Measurements from ENCODE around the gene PAX8.
"Not testable (repeated sequence)": the region's sequence is repeated elsewhere in the genome, so short reads cannot be mapped to it uniquely, and the experiment has no call there.

Gene PAX8

DNA sequence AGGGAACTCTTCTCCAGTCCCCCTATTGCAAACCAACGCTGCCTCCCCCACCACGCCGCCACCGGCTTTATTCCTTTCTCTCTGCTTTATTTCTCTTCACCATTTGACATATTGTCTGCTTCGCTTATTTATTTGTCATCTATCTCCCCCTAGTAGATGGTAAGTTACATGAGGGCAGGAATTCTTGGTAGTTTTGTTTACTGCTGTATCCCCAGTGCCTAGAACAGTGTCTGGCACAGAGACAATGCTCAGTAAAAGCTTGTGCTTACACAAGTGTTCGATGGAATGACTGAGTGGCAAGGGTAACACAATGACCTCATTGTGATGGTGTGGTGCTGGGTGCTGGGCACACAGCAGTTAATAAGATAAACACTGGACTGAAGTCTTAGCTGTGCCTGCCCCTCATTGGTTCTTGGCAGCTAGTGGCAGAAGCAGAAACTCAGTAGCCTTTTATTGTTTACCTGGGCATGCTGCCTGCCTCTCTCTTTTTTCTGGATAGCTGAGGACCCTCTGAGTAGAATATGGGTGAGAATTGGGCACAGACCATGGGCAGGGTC is 9.5 kb upstream of the PAX8 start:
- not testable (repeated sequence) for FAIRE-seq

- FAIRE-seq: no peak
Measured at GRCh38 chr2:113285816-113286215, 7.1 kb upstream of the PAX8 start.

- not testable (repeated sequence) for FAIRE-seq
Measured at GRCh38 chr2:113284999-113285398, 6.3 kb upstream of the PAX8 start.

GRCh38 chr2:113284476-113284875 is 5.8 kb upstream of the PAX8 start:
- no peak for FAIRE-seq

- no peak for FAIRE-seq
Measured at GRCh38 chr2:113283704-113284284, 5.1 kb upstream of the PAX8 start.

DNA sequence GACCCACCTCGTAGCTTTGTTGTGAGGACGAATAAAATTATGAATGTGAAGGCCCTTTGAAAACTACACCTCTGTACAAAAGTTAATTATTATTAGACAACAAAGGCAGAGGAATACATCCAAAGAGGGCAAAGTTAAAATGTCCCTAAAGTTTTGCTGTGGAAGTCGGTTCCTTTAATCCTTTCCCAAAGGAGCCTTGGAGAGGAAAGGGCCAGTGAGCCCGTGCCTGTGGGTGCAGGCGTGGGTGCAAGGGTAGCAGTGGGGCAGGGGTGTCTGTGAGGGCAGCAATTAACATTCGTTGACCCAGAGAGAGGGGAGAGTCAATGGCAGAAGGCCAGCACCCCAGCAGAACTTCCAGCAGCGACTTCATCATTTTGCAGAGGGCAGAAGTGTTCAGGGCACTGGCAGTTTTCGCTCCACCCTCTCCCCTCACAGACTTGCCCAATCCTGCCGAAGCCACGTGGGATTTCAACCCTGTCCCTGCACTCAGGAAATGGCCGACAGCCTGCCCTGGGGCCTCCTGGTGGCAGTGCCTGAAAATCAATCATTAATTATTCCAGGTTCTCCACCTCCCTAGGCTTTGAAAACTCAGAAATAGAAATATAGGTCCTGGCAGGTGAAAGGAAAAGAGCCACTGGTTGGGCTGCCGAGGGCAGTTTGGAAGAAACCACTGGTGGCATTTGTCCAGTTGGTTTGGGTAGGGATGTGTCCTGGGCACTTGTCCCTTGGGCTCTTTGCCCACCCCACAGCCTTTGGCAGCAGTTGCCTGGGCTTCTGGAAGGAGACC is 4.2 kb upstream of the PAX8 start:
- no peak for FAIRE-seq

GRCh38 chr2:113281910-113282746 is 3.4 kb upstream of the PAX8 start:
- no peak for FAIRE-seq

DNA sequence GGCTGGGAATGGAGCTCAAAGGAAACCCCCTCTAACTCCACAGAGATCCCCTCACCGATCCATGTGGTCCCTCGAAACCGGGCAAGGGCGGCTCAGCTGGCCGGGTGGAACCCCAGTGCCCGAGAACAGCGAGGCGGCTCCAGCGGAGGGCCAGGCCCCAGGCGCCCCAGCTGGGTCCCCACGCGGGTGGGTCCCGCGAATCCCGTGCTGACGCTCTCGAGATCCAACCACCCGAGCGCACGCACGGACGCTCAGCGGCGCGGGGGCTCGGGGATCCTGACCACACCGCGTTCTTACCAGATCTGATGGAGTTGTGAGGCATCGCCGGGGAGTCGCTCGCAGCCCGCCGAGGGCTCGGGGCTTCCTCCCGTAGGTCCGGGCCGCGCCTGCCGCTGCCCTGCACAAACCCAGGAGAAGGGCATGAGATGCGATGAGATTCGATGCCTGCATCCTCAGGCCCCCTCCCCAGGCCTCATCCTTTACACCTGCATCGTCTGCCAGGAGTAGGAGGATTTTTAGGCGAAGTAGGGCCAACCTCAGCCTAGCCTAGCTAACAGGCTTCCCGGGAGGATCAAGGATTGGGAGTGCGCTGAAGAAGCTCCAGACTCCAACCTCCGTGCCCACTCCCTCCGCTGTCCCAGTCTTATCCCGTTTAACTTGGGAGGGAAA is 514 bp downstream of the PAX8 start:
- no peak for FAIRE-seq

DNA sequence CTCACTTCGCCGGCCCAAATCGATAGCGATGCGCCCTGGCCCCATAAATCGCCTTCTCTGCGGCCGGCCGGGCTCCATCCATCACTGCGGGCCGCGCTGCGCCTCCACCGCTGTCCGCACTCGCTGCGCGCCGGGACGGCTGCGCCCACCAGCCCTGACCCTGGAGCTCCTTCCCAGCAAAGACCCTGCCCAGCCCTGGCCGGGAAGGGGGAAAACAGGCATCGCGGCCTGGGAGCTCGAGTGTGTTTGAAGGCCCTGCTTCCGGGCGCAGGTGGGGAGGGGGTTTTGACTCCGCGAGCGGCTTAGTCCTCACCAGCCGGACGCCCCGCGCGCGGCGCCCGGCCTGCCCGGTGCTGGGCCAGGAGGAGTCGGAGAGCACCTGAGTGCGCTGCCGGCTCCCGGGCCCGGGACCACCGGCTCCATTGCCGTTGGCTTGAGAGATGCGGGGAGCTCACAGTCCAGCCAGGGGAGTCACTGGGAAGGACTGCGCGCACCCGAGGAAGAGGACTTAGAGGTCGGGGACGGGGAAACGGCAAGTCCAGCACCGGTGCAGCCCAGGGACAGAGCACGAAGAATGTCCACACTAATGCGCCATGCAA is 1.1 kb downstream of the PAX8 start:
- FAIRE-seq: no peak

DNA sequence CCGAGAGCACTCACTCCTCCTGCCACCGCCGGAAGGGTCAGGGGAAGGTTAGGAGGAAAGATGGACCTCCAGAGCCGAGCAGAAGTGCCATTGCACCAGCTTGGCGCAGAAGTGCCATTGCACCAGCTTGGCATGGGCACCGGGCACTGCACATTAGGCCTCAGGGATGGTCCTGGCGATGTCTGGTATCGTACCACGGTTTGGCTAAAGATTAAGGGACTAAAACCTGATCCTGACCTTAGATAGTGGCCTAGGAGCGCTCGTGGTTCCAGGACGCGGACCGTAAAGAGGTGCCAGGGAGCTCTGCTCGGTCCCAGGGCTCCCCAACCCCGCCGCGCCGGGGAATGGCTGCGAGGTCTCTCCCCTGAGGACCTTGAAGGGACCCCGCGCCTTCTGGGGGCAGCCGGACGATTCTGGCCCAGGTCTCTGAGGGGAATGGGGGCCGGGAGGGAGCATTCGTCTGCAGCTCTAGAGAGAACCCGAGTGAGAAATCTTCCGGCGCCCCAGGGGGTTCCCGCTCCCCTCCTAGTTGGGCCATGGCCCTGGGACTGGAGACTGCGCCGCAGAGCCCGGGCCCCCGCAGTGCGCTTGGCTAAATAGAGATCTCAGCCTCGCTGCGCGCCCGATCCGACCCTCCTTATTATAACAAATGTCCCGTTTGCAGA is 1.8 kb downstream of the PAX8 start:
- no peak for FAIRE-seq

- no peak for FAIRE-seq
Measured at GRCh38 chr2:113276216-113276760, 2.4 kb downstream of the PAX8 start.

- FAIRE-seq: no peak
Measured at GRCh38 chr2:113275556-113276215, 3.0 kb downstream of the PAX8 start.

DNA sequence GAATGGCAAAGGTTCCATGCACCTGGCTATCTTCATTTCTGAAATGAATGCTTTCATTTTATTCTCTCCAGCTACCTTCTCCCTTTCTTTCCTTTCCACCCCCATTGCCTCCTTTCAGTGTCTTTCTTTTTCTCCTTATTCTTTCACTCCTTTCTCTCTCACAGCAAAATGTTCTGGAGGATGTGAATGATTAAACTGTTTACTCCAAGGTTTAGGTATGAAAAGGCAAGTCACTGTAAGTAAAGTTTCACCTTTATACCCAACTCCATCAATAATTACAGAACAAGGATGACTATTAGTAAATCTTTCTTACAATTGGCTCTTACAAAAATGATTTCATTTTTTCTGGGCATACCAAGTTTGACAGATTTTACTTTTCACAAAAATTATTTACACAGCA is 4.3 kb downstream of the PAX8 start:
- FAIRE-seq: no peak

GRCh38 chr2:113273981-113274380 is 4.7 kb downstream of the PAX8 start:
- FAIRE-seq: no peak

- FAIRE-seq: no peak
Measured at GRCh38 chr2:113273027-113273551, 5.6 kb downstream of the PAX8 start.

DNA sequence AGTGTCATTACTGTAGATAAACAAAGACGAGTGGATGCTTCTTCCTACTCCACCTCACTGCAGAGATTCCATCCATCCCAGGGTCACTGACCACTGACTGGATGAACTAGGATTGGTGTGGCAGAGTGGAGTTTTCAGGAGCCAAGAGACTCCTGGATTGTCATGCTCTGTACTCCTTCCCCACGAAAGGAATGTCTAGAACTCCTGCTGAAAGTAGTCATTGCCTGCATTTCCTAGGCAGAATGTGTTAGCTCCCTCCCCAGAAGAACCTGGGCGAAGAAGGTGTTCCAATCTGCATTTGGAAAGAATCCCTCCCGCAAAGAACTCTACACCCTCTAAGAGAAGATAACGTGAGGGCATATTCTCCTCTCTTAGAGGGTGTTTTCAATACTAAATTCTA is 6.2 kb downstream of the PAX8 start:
- no peak for FAIRE-seq

GRCh38 chr2:113268621-113269360 is 9.9 kb downstream of the PAX8 start:
- FAIRE-seq: no peak

- no peak for FAIRE-seq
Measured at GRCh38 chr2:113266431-113266830, 12.3 kb downstream of the PAX8 start.

GRCh38 chr2:113264713-113265403 is 13.9 kb downstream of the PAX8 start:
- FAIRE-seq: no peak
